Head of caudate nucleus (tissue), 42 donors: Measurements from ENCODE around the gene FAAH2.
A peak's percentile ranks its signal among the peaks of the same experiment; 100 is the strongest.
"Not testable (repeated sequence)": the region's sequence is repeated elsewhere in the genome, so short reads cannot be mapped to it uniquely, and the experiment has no call there.

Experiments used
- DNase-seq, 42 donors: peaks; one replicate each; pipeline versions ENCODE4 v3.0.0 to v3.0.0-alpha.2; 2020 to 2021; ENCODE audit warnings: mixed read lengths in 7 of 42
- intact Hi-C: fragments of 100-400 bp; cut with DNase I; formaldehyde crosslinking; loops from one replicate; pipeline ENCODE4 v1.15.0; 2022

The FAAH2 gene

DNA sequence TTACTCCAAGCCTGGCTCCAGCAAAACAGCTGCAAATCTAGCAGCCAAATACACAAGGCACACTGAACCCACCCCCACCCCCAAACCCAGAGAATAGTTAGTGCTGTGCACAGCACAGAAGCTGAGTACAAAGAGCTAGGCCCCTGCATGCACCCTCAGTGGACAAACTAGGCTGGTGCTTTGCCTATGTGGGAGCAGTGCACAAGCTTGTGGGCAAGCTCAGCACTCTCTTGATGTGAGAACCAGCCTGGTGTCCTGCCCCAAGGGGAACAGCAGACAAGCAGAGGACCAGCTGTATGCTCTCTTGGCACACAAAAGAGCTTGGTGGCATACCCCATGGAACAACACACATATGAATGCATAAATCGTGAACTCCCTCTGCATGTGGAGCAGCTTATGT is 81.7 kb downstream of the FAAH2 start:
- intact Hi-C loops = no loop called here
- peak in 2 of 42 donors; percentile 0 to 16 for DNase-seq

DNA sequence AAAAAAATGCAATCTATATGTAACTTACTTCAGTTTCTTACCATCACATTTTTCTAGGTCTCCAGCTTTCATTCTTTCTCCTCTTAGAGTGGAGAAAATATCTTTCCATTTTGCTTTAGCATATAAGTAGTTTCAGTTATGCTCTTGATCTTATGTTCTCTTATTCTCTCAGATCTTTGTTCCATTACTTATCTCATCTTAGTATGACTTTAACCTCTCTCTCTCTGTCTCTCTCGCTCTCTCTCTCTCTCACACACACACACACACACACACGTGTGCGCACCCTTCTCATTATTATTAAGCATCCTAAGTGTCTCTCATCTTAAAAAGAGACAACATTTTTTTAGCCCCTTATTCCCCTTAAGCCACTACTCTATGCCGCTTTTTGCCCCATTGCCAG is 92.8 kb downstream of the FAAH2 start:
- intact Hi-C loops = no loop called here
- DNase-seq = no peak

DNA sequence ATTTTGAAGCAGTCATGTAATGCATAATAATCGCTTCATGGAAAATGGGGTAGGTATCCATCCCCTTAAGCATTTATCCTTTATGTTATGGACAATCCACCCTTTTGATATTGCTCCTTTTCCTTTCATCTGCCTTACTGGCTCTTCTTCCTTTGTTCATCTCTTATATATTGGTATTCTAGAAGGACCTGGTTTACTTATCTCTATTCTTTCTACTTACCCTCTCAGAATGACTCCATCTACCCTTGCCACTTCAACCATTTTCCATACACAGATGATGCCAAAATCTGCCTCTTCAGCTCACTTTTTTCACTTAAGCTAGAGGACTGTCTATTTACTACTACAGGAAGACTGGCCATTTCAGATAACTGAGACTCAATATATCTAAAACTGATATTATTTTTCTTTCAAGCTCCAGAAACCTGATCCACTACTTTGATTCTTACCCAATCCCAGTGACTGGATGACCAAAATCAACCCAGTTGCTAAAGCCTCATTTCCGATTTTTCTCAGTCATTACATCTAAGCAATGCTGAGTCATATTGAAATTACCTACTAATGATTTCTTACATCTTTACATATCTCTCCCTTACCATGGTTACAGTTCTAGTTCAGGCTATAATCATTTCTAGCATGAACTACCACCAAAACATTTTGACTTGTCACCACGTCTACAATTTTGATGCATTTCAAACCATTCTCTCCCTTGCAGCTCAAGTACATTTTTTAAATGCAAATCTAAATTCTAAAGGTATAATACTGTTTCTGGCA is 93.7 kb downstream of the FAAH2 start:
- DNase-seq = no peak
- intact Hi-C loops = no loop called here

DNA sequence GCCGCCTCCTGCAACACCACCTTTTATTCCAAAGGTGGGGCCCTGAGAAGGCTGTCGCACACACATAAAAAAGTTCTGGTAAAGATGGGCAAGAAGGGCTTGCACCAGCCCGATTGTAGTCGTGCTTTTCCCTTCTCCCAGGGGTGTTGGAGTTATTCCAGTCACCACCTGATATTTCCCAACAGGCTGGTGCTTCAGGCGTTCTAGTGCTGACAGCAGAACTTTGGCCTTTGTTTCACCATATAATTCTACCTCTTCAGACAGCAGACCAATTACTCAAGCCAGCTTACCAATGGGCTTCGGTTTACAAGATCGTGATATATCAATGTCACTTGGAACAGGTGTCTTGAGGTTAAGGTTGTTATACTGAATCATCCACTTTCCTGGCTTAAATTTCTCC is 107.7 kb downstream of the FAAH2 start:
- intact Hi-C loops, DNase-seq: not testable (repeated sequence)

DNA sequence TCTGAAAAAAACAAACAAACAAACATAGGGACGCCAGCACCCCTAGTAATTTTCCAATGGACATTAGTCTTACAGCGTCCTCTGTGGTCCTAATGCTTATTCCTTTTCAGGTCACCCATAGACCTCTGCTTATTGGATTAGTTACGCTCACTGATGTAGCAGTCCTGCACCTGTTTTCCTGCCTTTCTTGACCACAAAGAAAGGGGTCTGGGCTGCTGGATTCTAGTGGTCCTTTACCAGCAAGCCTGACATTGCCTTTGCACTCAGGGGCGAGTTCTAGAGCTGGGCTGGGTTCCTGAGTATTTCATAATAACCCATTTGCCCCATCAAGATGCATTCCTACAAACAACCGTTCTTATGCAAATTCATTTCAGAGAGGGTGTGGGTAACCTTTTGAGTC is 116.7 kb downstream of the FAAH2 start:
- DNase-seq, intact Hi-C loops: not testable (repeated sequence)

DNA sequence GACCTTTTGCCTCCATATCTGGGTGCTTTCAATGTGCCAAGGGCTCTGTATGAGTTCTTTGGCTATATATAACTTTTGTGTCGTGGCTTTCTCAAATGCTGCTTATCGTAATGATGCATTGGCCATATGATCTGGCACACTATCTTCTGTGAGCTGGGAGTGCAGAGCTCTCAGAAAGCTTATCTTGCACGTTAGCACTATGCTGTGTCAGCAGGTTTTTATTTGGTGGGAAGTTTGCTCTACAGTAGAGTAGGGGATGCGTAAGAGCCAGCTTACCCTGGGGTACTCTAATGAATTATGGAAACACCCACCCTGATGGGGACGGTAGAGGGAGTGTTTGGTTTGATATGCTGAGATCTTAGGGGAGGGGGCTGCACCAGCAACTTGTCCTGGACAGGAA is 119.6 kb downstream of the FAAH2 start:
- intact Hi-C loops = no loop called here
- DNase-seq = no peak

DNA sequence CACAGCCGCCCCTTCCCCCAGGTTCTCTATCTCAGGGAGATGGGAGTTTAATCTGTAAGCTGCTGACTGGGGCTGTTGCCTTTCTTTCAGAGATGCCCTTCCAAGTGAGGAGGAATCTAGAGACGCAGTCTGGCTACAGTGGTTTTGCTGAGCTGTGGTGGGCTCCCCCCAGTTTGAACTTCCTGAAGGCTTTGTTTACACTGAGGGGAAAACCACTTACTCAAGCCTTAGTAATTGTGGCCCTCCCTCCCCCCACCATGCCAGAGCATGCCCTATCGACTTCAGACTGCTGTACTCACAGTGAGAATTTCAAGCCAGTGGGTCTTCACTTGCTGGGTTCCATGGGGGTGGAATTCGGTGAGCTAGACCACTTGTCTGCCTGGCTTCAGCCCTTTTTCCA is 131.3 kb downstream of the FAAH2 start:
- no peak for DNase-seq
- intact Hi-C loops = no loop called here

DNA sequence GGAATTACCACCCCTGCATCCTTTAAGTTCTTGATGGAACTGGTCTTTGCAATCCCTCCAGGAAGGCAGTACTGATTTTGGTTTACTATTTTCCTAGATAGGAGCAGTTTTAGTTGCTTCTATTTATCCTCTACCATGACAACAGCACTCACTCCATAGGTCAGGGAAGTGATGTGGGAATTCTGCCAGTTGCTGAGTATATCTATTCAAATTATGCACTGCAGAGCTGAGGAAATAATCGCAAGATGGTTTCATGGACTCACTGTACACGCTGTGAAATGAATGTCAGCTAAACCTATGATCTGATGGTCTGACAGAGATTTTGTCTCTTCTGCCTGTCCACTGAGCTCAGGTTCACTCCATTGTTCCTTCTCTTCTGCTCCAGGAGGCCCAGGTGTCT is 135.8 kb downstream of the FAAH2 start:
- intact Hi-C loops = no loop called here
- DNase-seq = no peak

DNA sequence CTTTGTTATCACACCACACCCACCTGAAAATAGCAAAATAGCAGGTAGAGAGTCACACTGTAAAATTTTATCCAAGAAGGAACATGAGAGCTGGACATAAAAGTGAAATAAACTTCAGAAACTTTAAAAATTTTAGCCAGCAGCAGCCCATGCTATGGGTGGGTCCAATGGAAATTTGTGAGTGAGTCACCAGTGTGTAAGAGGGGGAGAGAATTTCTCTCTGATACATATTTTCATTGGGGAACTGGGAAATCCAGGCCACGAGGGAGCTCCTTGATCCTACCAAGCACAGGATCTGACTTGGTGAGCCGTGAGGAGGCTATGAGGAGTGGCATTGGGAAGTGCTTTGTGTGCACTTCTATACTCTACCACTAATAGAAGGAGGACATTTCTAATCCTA is 136.3 kb downstream of the FAAH2 start:
- intact Hi-C loops = no loop called here
- DNase-seq = no peak

DNA sequence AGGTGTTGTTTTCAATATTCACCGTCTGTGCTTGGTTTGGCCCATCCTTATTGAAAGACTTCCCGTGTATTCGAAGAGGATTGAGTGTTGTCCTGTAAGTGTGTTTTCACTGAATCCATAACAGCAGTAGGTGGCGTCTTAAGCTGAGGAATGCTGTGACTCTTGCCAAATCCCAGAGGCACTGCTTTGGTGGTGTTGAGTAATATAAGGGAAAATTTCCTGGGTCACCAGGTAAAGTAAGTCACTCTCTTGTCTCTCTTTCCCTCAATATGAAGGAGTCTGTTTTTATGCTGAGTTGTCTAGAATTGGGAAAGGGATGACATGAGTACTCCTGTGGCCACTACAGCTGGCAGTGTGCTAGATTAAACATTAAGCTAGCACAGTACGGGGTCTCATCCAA is 158.6 kb downstream of the FAAH2 start:
- DNase-seq = no peak
- intact Hi-C loops = no loop called here

DNA sequence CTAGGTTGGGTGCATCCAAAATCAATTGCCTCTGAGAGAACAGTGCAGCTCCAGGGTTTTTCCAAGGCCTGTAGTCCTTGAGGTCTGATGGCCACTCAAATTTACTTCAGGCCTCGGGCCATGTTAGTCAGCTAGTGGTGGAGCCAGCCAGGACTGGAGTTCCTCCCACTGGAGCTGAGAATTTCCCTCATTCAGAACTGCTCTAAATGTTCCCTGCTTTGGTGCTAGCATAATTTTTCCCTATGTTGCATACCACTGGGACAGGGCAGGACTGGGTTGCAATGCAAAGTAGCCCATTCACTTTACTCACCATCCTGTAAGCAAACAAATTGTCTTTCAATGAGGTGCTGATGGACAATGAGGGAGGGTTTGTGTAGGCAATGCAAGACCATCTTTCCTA is 159.3 kb downstream of the FAAH2 start:
- intact Hi-C loops = no loop called here
- DNase-seq = no peak

DNA sequence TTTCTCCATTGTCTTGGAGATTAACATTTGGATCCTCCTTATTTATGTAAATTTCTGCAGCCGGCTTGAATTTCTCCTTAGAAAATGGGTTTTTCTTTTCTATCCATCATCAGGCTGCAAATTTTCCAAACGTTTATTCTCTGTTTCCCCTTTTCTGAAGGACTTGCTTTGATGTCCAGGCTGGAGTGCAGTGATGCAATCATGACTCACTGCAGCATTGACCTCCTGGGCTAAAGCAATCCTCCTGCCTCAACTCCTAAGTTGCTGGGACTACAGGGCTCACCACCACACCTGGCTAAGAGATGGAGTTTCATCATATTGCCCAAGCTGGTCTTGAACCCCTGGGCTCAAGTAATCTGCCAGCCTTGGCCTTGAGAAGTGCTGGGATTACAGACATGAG is 161.3 kb downstream of the FAAH2 start:
- DNase-seq = no peak
- intact Hi-C loops = no loop called here

DNA sequence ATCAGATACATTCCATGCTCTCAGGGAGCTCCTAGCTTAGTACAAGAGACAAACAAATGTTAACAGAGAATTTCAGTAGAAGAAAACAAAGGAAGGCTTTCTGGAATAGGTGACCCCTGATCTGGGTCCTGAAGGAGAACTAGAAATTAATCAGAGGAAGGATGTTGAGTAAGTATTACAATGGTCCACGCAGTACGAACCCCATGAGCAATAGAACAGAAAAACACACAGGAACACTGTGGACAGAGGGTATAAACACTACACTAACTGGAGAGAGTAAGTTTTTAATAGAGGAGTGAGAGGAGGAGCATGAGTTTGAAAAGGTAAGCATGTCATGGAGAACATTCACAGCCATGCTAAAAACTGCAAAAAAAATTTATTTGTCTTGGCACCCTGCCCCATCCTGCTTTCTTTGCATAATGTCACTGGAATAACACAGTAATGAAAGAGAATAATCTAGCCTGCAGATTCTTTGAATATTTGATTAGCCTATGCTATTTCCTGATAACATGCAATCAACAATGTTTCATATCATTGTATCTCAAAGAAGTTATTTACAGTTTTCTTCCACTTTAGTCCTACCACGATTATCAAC is 165.0 kb downstream of the FAAH2 start:
- intact Hi-C loops = no loop called here
- DNase-seq = no peak

DNA sequence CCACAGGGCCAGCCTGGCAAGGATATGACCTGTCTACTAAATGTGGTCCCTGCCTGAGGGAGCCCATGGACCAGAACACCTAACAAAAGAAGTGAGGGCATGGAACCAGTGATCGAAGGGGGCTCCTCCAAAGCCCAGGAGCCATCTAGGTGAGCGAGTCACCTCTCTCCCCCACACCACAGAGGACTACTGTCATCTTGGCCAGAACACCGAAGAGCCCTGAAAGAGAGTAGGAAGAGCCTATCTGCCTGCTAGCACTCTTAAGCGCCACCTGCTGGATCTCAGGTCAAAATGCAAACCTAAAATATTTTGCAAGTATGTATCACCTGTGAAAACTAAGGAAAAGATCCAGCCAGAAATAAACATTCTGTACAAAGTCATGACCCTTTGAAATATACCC is 167.4 kb downstream of the FAAH2 start:
- intact Hi-C loops = no loop called here
- peak in 9 of 42 donors; percentile 1 to 42 (median 12) for DNase-seq

DNA sequence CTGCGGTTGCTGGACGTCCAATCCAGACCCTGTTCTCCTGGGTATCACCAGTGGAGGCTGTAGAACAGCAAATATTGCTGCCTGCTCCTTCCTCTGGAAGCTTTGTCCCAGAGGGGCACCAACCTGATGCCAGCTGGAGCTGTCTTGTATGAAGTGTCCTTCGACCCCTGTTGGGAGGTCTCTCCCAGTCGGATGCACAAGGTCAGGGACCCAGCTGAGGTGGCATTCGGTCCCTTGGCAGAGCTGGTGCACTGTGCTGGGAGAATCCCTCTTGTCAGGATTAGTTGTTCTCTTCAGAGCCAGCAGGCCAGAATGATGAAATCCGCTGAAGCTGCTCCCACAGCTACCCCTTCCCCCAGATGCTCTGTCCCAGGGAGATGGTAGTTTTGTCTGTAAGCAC is 195.0 kb downstream of the FAAH2 start:
- DNase-seq = no peak
- intact Hi-C loops = no loop called here

DNA sequence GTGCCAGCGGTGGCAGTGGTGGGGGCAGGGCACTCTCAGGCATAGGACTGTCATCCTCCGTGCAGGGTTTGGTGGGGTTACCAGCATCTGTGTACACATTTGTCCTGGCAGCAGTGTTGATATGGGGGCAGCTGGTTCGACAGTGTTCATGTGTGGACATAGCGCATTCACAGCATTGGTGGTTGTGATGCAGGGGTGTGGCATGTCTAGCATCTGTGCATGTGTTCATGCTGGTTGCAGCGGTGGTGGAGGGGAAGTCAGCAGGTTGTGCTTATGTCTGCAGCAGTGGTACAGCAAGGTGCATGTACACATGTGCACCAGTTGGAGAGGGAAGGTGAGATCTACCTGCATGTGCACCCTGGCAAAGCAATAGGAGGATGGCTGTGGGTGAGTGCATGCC is 230.0 kb downstream of the FAAH2 start:
- intact Hi-C loops = no loop called here

DNA sequence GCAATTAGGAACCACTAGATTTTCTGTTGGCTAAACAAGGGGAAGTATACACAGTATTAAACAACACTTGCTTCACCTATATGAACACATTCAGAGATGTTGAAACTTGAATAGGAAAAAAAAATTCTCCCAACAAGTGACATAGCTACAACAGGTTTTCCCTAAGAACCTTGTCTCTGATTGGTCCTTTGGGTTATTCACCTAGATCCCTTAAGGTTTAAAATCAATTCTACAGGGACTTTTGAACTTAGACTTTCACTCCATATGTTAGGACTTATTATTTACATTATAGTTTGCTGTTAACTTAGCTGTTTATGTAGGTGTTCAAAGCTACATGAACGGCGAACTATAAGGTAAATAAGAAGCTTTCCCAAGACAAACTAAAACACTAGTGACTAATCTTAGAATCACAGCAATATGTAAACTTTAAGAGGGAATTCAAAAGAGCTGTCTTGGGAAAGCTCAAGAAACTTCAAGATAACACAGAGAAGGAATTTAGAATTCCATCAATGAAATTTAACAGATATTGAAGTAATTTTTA is 233.1 kb downstream of the FAAH2 start:
- no peak for DNase-seq
- intact Hi-C loops = no loop called here

More for the DNA sequence above, 230.0 kb downstream of the FAAH2 start:
- DNase-seq = no peak

DNA sequence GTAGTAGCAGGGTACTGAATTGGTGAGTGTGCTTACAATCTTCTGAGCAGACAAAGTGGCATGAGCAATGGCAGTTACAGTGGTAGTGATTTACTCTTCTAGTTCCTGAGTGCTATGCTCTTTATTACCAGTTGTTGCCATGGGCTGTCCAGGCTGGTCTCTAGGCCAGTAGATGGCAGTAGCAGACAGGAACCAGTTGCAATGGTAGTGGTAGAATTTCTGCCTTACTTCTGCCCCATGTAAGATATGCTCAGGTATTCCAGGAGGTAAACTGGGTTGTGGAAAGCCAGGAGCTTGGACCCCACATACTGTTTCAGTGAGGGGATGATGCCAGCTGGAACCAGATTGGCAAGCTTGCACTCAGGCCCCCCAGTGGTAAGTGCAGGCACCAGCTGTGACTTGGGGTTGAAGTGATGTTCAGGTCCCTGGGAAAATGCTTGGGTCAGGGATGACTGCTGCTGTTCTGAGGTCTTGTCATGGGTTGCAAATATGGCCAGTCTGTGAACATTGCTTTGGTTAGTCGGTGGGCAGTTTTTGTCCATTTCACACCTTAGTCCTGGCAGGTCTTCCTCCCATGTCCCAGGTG is 242.3 kb downstream of the FAAH2 start:
- intact Hi-C loops = no loop called here
- DNase-seq = peak in 1 of 42 donors; percentile 2
